Neural cell (in vitro differentiated cells): Measurements from ENCODE around the gene CACNA1C. TPM values are rescaled to one million over a fixed set of nuclear protein-coding genes. Genes with fewer than 3 reads are reported as not detected.

Experiments used
- H2AFZ ChIP-seq: fragments of 200-600, 300-800 bp; sonication (generic), shearing (Covaris generic); 2 replicates; pipeline ENCODE4 v1.6.0; 2014; ENCODE audit warnings: low read depth, mild to moderate bottlenecking, antibody characterized with exemption, low read length, moderate library complexity
- H3F3A ChIP-seq: fragments of 200-600 bp; shearing (Covaris generic); 2 replicates; pipeline ENCODE4 v1.6.1; 2016; ENCODE audit warnings: mild to moderate bottlenecking, moderate library complexity, mixed read lengths, antibody characterized with exemption, low read length; ENCODE audit not compliant: insufficient read depth, poor library complexity, severe bottlenecking
- H3K27ac ChIP-seq: fragments of 200-600, 300-800 bp; sonication (generic), shearing (Covaris generic); 2 replicates; pipeline ENCODE4 v1.5.1; 2014; ENCODE audit warnings: mild to moderate bottlenecking, low read length, moderate library complexity
- H3K27me3 ChIP-seq: fragments of 300-800, 200-600 bp; sonication (generic), shearing (Covaris generic); 2 replicates; pipeline ENCODE4 v1.6.0; 2014; ENCODE audit warnings: mild to moderate bottlenecking, low read depth, low read length, moderate library complexity; ENCODE audit not compliant: insufficient read depth
- H3K36me3 ChIP-seq: fragments of 300-800, 200-600 bp; sonication (generic), shearing (Covaris generic); 2 replicates; pipeline ENCODE4 v1.5.1; 2014; ENCODE audit warnings: mild to moderate bottlenecking, antibody characterized with exemption, low read length, moderate library complexity; ENCODE audit not compliant: insufficient read depth
- H3K4me2 ChIP-seq: fragments of 300-800, 200-600 bp; sonication (generic), shearing (Covaris generic); 2 replicates; pipeline ENCODE4 v1.6.0; 2014; ENCODE audit warnings: mild to moderate bottlenecking, low read length
- H3K4me3 ChIP-seq: fragments of 300-800, 200-600 bp; sonication (generic), shearing (Covaris generic); 2 replicates; pipeline ENCODE4 v1.5.1; 2014; ENCODE audit warnings: mild to moderate bottlenecking, low read length, moderate library complexity
- H3K79me2 ChIP-seq: fragments of 200-600 bp; shearing (Covaris generic); replicated peaks from 2 replicates; pipeline ENCODE4 v1.6.0; 2014; ENCODE audit warnings: mild to moderate bottlenecking, low read length, moderate library complexity; ENCODE audit not compliant: insufficient read depth
- H3K9ac ChIP-seq: fragments of 300-800, 200-600 bp; sonication (generic), shearing (Covaris generic); 2 replicates; pipeline ENCODE4 v1.6.1; 2016; ENCODE audit warnings: mild to moderate bottlenecking, low read length, mixed read lengths
- H3K9me2 ChIP-seq: fragments of 200-600 bp; shearing (Covaris generic); 2 replicates; pipeline ENCODE4 v1.6.1; 2016; ENCODE audit warnings: mild to moderate bottlenecking, low read length, mixed read lengths; ENCODE audit not compliant: insufficient read depth
- H3K9me3 ChIP-seq: fragments of 200-600, 300-800 bp; sonication (generic), shearing (Covaris generic); 2 replicates; pipeline ENCODE4 v1.6.1; 2016; ENCODE audit warnings: mild to moderate bottlenecking, mixed run types, low read length, moderate library complexity, mixed read lengths
- H4K20me1 ChIP-seq: fragments of 200-600 bp; shearing (Covaris generic); 2 replicates; pipeline ENCODE4 v1.6.1; 2016; ENCODE audit warnings: mild to moderate bottlenecking, mixed run types; ENCODE audit not compliant: insufficient read depth
- EP300 ChIP-seq: fragments of 450-650 bp; conservative IDR thresholded peaks from 2 replicates; pipeline ENCODE4 v1.6.1; 2014; ENCODE audit warnings: antibody characterized with exemption, mild to moderate bottlenecking, moderate library complexity; ENCODE audit not compliant: poor library complexity, severe bottlenecking
- EZH2 ChIP-seq: fragments of 200-600, 300-800 bp; shearing (Covaris generic), sonication (generic); IDR thresholded peaks from 2 replicates; pipeline ENCODE4 v1.6.1; 2014; ENCODE audit warnings: antibody characterized with exemption, low read length, borderline replicate concordance, mild to moderate bottlenecking; ENCODE audit not compliant: insufficient read depth, poor library complexity, severe bottlenecking
- MXI1 ChIP-seq: fragments of 450-650 bp; conservative IDR thresholded peaks from 2 replicates; pipeline ENCODE4 v1.6.1; 2014; ENCODE audit warnings: antibody characterized with exemption, mild to moderate bottlenecking; ENCODE audit not compliant: poor library complexity, severe bottlenecking
- POLR2AphosphoS5 ChIP-seq: IDR thresholded peaks from 2 replicates; pipeline ENCODE4 v1.6.1; 2012
- RAD21 ChIP-seq: fragments of 450-650 bp; conservative IDR thresholded peaks from 2 replicates; pipeline ENCODE4 v1.6.1; 2014; ENCODE audit warnings: antibody characterized with exemption, mild to moderate bottlenecking, moderate library complexity
- SMC3 ChIP-seq: fragments of 450-650 bp; conservative IDR thresholded peaks from 2 replicates; pipeline ENCODE4 v1.6.1; 2014; ENCODE audit warnings: antibody characterized with exemption, mild to moderate bottlenecking, moderate library complexity; ENCODE audit not compliant: poor library complexity
- TAF1 ChIP-seq: IDR thresholded peaks from 2 replicates; pipeline ENCODE4 v1.6.1; 2012; ENCODE audit warnings: low read depth
- polyA plus RNA-seq: library from polyadenylated mRNA; depleted of rRNA; stranded (reverse); fragments of >200 nt; gene quantifications from 2 replicates; pipeline ENCODE4 v1.2.3, GENCODE V29; 2014
- TF ChIP-seq, protein P1 (sequence below): fragments of 450-650 bp; IDR thresholded peaks from 2 replicates; pipeline ENCODE4 v1.5.1; 2014; ENCODE audit warnings: antibody characterized with exemption, mild to moderate bottlenecking, moderate library complexity; ENCODE audit not compliant: poor library complexity, severe bottlenecking
- TF ChIP-seq, protein P2 (sequence below): IDR thresholded peaks from 2 replicates; pipeline ENCODE4 v1.6.1; 2012; ENCODE audit warnings: borderline replicate concordance

Gene CACNA1C
- polyA plus RNA-seq, 1 donor from 2014 or later, result 9.7 TPM

DNA sequence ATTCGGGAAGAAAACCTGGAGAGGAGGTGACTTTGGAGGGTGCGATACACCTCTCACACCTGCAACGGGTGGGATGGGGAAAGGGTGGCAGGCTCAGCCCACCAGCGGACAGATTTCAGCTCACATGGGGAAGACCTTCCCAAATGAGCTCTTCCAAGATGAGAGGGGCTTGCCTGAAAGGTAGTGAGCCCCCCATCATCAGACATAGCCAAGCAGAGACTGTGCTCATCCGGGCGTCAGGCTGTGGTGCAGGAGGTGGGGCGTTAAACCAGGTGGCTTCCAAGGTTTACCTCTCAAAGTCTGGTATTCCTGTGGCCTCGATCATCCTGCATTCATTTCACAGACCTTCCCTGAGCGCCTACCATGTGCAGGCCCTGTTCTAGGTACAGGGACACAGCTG lies 636.6 kb downstream of the CACNA1C start:
- H3K27ac ChIP-seq, result no peak overlapping the region
- H3K4me2 ChIP-seq, result no peak overlapping the region
- H3K4me3 ChIP-seq, result no peak overlapping the region
- no peak overlapping the region for H2AFZ ChIP-seq
- TF ChIP-seq POLR2AphosphoS5, result no peak
- TF ChIP-seq SMC3, result no peak
- TF ChIP-seq EZH2, result no peak
- TF ChIP-seq, protein P1, sequence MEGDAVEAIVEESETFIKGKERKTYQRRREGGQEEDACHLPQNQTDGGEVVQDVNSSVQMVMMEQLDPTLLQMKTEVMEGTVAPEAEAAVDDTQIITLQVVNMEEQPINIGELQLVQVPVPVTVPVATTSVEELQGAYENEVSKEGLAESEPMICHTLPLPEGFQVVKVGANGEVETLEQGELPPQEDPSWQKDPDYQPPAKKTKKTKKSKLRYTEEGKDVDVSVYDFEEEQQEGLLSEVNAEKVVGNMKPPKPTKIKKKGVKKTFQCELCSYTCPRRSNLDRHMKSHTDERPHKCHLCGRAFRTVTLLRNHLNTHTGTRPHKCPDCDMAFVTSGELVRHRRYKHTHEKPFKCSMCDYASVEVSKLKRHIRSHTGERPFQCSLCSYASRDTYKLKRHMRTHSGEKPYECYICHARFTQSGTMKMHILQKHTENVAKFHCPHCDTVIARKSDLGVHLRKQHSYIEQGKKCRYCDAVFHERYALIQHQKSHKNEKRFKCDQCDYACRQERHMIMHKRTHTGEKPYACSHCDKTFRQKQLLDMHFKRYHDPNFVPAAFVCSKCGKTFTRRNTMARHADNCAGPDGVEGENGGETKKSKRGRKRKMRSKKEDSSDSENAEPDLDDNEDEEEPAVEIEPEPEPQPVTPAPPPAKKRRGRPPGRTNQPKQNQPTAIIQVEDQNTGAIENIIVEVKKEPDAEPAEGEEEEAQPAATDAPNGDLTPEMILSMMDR, result no peak
- TF ChIP-seq, protein P2, sequence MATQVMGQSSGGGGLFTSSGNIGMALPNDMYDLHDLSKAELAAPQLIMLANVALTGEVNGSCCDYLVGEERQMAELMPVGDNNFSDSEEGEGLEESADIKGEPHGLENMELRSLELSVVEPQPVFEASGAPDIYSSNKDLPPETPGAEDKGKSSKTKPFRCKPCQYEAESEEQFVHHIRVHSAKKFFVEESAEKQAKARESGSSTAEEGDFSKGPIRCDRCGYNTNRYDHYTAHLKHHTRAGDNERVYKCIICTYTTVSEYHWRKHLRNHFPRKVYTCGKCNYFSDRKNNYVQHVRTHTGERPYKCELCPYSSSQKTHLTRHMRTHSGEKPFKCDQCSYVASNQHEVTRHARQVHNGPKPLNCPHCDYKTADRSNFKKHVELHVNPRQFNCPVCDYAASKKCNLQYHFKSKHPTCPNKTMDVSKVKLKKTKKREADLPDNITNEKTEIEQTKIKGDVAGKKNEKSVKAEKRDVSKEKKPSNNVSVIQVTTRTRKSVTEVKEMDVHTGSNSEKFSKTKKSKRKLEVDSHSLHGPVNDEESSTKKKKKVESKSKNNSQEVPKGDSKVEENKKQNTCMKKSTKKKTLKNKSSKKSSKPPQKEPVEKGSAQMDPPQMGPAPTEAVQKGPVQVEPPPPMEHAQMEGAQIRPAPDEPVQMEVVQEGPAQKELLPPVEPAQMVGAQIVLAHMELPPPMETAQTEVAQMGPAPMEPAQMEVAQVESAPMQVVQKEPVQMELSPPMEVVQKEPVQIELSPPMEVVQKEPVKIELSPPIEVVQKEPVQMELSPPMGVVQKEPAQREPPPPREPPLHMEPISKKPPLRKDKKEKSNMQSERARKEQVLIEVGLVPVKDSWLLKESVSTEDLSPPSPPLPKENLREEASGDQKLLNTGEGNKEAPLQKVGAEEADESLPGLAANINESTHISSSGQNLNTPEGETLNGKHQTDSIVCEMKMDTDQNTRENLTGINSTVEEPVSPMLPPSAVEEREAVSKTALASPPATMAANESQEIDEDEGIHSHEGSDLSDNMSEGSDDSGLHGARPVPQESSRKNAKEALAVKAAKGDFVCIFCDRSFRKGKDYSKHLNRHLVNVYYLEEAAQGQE, result no peak
- no peak for TF ChIP-seq TAF1
- no peak for TF ChIP-seq MXI1
- no peak for TF ChIP-seq RAD21
- no peak for TF ChIP-seq EP300
- no peaks in the 10 kb centered on the region for H4K20me1 ChIP-seq
- no peaks in the 10 kb centered on the region for H3K9me3 ChIP-seq
- peaks cover 36% of the 10 kb centered on the region for H3K27me3 ChIP-seq
- no peaks in the 10 kb centered on the region for H3F3A ChIP-seq
- H3K79me2 ChIP-seq, result no peaks in the 10 kb centered on the region
- no peak overlapping the region for H3K9ac ChIP-seq
- H3K36me3 ChIP-seq, result no peaks in the 10 kb centered on the region
- H3K9me2 ChIP-seq, result no peaks in the 10 kb centered on the region

DNA sequence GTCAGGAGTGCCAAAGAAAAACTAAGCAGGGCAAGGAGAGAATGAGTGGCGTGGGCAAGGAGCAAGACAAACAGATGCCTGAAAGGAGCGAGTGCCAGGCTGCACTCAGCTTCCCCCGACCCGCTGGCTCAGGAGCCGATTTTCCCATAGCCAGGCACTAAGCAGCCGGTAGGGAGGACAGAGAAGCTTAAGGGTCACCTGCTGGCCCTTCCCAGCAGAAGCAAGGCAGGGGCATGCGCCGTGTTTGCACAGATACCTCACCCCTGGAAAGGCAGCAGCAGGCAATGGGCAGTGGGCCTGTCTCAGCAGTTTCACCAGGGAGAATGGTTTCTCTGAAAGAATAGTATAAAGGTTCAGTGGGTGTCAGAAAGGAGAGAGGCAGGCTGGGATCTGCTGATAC lies 637.1 kb downstream of the CACNA1C start:
- Histone ChIP-seq H4K20me1 (no peaks in the 10 kb centered on the region), H3K9me3 (no peaks in the 10 kb centered on the region), H3K36me3 (no peaks in the 10 kb centered on the region), H3K4me2 (no peak overlapping the region), H3K9me2 (no peaks in the 10 kb centered on the region), H3K9ac (no peak overlapping the region), H3K4me3 (no peak overlapping the region), H2AFZ (no peak overlapping the region), H3K79me2 (no peaks in the 10 kb centered on the region), H3K27me3 (peaks cover 36% of the 10 kb centered on the region), H3F3A (no peaks in the 10 kb centered on the region), H3K27ac (no peak overlapping the region)
- no peak for TF ChIP-seq EZH2

DNA sequence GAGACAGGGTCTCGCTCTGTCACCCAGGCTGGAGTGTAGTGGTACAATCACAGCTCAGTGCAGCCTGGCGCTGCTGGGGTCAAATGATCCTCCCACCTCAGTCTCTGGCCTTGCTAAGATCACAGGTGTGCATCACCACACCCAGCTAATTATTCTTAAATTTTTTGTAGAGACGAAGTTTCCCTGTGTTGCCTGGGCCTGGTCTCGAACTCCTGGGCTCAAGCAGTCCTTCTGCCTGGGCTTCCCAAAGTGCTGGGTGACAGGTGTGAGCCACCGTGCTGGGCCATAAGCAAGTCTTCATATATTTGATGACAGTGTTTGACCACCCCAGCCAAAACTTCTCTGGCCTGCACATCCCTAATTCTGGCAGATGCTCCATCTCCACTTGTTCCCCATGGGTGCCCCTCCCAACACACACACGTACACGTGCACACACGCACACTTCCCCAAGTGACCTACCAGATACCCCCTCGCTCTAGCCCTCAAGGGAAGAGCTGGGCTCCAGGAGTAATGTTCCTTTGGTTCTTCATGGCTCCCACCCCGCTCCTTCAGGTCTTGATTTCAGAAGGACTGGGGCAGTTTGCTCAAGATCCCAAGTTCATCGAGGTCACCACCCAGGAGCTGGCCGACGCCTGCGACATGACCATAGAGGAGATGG lies 637.7 kb downstream of the CACNA1C start:
- Histone ChIP-seq H2AFZ (no peak overlapping the region), H3K9me2 (no peaks in the 10 kb centered on the region), H3K27me3 (peaks cover 36% of the 10 kb centered on the region), H3K4me3 (no peak overlapping the region), H4K20me1 (no peaks in the 10 kb centered on the region), H3F3A (no peaks in the 10 kb centered on the region), H3K9ac (no peak overlapping the region), H3K9me3 (no peaks in the 10 kb centered on the region), H3K79me2 (no peaks in the 10 kb centered on the region), H3K36me3 (no peaks in the 10 kb centered on the region), H3K4me2 (no peak overlapping the region), H3K27ac (no peak overlapping the region)
- no peak for TF ChIP-seq POLR2AphosphoS5
- TF ChIP-seq, protein P2, result no peak
- no peak for TF ChIP-seq SMC3
- no peak for TF ChIP-seq TAF1
- no peak for TF ChIP-seq RAD21
- no peak for TF ChIP-seq EP300
- no peak for TF ChIP-seq EZH2
- TF ChIP-seq MXI1, result no peak
- TF ChIP-seq, protein P1, result no peak
